Suprapubic skin (tissue), 3 donors: ENCODE measurements around the gene NEUROG1.

Source experiments
- CTCF ChIP-seq, 2 donors: fragments of 200-600 bp in 1 of 2; fragments of 450-650 bp in 1 of 2; sonication (generic) in 1 of 2; IDR thresholded peaks; one replicate each; pipeline ENCODE4 v1.5.1; 2016 to 2019; ENCODE audit warnings: antibody characterized with exemption in 2 of 2, mild to moderate bottlenecking in 1 of 2, moderate library complexity in 1 of 2
- POLR2A ChIP-seq, 2 donors: fragments of 450-650 bp; IDR thresholded peaks; one replicate each; pipeline ENCODE4 v1.6.1; 2017; ENCODE audit warnings: antibody characterized with exemption in 2 of 2, mild to moderate bottlenecking in 2 of 2, moderate library complexity in 2 of 2

- no peak for TF ChIP-seq POLR2A (IDR thresholded peaks at IDR 0.05)
- no peak for TF ChIP-seq CTCF (IDR thresholded peaks at IDR 0.05)
These were observed 29.5 kb upstream of the NEUROG1 start for GRCh38 chr5:135565266-135565665.
